HG03135 (cell line): ENCODE measurements around the gene FAM120B.

Experiments used
- ATAC-seq: cut with Tn5 transposase; IDR thresholded peaks from one replicate; pipeline ENCODE4 v1.9.1; 2021; ENCODE audit warnings: mild to moderate bottlenecking, moderate library complexity; ENCODE audit not compliant: unreplicated experiment

The FAM120B gene

GRCh38 chr6:170438861-170439260 lies 132.3 kb downstream of the FAM120B start:
- ATAC-seq, result no peak

- no peak for ATAC-seq
Observed at GRCh38 chr6:170439366-170440361, 133.1 kb downstream of the FAM120B start.

GRCh38 chr6:170440437-170440836 lies 133.9 kb downstream of the FAM120B start:
- ATAC-seq, result no peak

- no peak for ATAC-seq
Observed at GRCh38 chr6:170441316-170441715, 134.8 kb downstream of the FAM120B start.

- no peak for ATAC-seq
Observed at GRCh38 chr6:170442596-170442995, 136.0 kb downstream of the FAM120B start.

- ATAC-seq, result no peak
Observed at GRCh38 chr6:170443151-170443662, 136.6 kb downstream of the FAM120B start.

- ATAC-seq, result no peak
Observed at GRCh38 chr6:170444056-170444591, 137.6 kb downstream of the FAM120B start.

- ATAC-seq, result no peak
Observed at GRCh38 chr6:170444811-170445211, 138.3 kb downstream of the FAM120B start.

- ATAC-seq, result no peak
Observed at GRCh38 chr6:170445487-170445886, 138.9 kb downstream of the FAM120B start.

GRCh38 chr6:170445971-170446370 lies 139.4 kb downstream of the FAM120B start:
- ATAC-seq, result no peak

GRCh38 chr6:170446841-170447560 lies 140.4 kb downstream of the FAM120B start:
- ATAC-seq, result no peak

- ATAC-seq, result no peak
Observed at GRCh38 chr6:170447561-170447930, 141.0 kb downstream of the FAM120B start.

- no peak for ATAC-seq
Observed at GRCh38 chr6:170448317-170448716, 141.8 kb downstream of the FAM120B start.

- no peak for ATAC-seq
Observed at GRCh38 chr6:170448751-170449630, 142.4 kb downstream of the FAM120B start.

GRCh38 chr6:170449835-170450753 lies 143.5 kb downstream of the FAM120B start:
- ATAC-seq, result no peak

GRCh38 chr6:170450916-170451761 lies 144.6 kb downstream of the FAM120B start:
- ATAC-seq, result no peak

GRCh38 chr6:170451762-170452651 lies 145.4 kb downstream of the FAM120B start:
- no peak for ATAC-seq
